ENCODE measurements around the gene CALML3. TPM values are rescaled to one million over a fixed set of nuclear protein-coding genes. Genes with fewer than 3 reads are reported as not detected.

CALML3 gene
- total and polyA plus RNA-seq, 2 of the 8 experiments (the other 6 are each of a cell fraction or from before 2014, with no cell fraction given) = not detected

GRCh38 chr10:5538892-5539651, 14.3 kb downstream of the CALML3 start:
- Histone ChIP-seq H3K4ac (replicated peaks; ENCODE audit: insufficient read length, low read depth, low read length) (no peak overlapping the region), H4K91ac (replicated peaks; ENCODE audit: insufficient read length, low read length) (no peak overlapping the region), H4K5ac (ENCODE audit: insufficient read length, low read depth, low read length) (no peak overlapping the region), H2AK5ac (ENCODE audit: low read depth, low read length) (no peak overlapping the region), H2BK15ac (ENCODE audit: low read length) (no peak overlapping the region), H2BK20ac (ENCODE audit: low read length) (no peak overlapping the region), H3K79me1 (ENCODE audit: low read depth, low read length) (no peaks in the 10 kb centered on the region), H3K79me2 (ENCODE audit: control insufficient read depth in 1 of 2, insufficient read depth in 2 of 2, low read length in 2 of 2) (no peaks in the 10 kb centered on the region), H3K14ac (ENCODE audit: insufficient read length) (no peak overlapping the region), H3K27me3 (replicated peaks in 1 of 4; ENCODE audit: control insufficient read depth in 3 of 4, extremely low read depth in 1 of 4, insufficient read depth in 3 of 4, low read length in 3 of 4) (no peaks in the 10 kb centered on the region), H3K56ac (replicated peaks; ENCODE audit: insufficient read length, low read depth, low read length) (no peak overlapping the region), H2BK12ac (ENCODE audit: low read depth, low read length) (no peak overlapping the region), H3K36me3 (ENCODE audit: control insufficient read depth in 2 of 4, insufficient read depth in 4 of 4, low read length in 3 of 4) (no peaks in the 10 kb centered on the region), H4K8ac (ENCODE audit: extremely low read depth, insufficient read depth, low read length) (no peak overlapping the region; the same call in 1 of the 2 replicates), H3K9me3 (ENCODE audit: insufficient read depth in 2 of 2, low read depth in 1 of 2, low read length in 1 of 2) (peaks cover 5 to 12% of the 10 kb centered on the region in 2 experiments; a peak in 2 of 4 replicates), H3K4me2 (ENCODE audit: insufficient read depth in 1 of 2, low read depth in 2 of 2, low read length in 2 of 2) (no peak overlapping the region), H3K4me3 (ENCODE audit: extremely low read depth in 1 of 4, insufficient read depth in 2 of 4, low read depth in 3 of 4, low read length in 4 of 4) (no peak overlapping the region), H4K20me1 (replicated peaks in 1 of 2; ENCODE audit: control insufficient read depth in 1 of 2, insufficient read depth in 2 of 2, low read length in 2 of 2) (no peaks in the 10 kb centered on the region), H3K23me2 (ENCODE audit: low read depth, low read length) (no peaks in the 10 kb centered on the region), H3K18ac (ENCODE audit: extremely low read depth, low read length) (no peak overlapping the region), H2AFZ (ENCODE audit: low read length) (peak overlapping the region; percentile 90; the same call in 1 of the 2 replicates), H3K4me1 (replicated peaks in 1 of 4; ENCODE audit: control insufficient read depth in 3 of 4, insufficient read depth in 4 of 4, low read length in 3 of 4) (no peaks in the 10 kb centered on the region), H2BK5ac (ENCODE audit: low read depth, low read length) (no peak overlapping the region), H3K23ac (ENCODE audit: insufficient read length) (no peak overlapping the region), H2BK120ac (replicated peaks; ENCODE audit: low read depth, low read length) (no peak overlapping the region), H3K27ac (ENCODE audit: low read depth, low read length) (no peak overlapping the region), H3K9ac (replicated peaks in 1 of 4; ENCODE audit: extremely low read depth in 1 of 4, low read depth in 3 of 4, low read length in 3 of 4) (no peak overlapping the region)
- POLR2A ChIA-PET (ENCODE audit: partially characterized antibody) = interaction anchor here (0.6 kb wide), 1 partner anchor 135 kb away, joined by 3 read pairs; no protein-coding TSS in a partner anchor
- WGBS, 2 experiments (ENCODE audit: extremely low coverage in 1 of 2, insufficient coverage in 1 of 2, insufficient read length in 1 of 2, insufficient replicate concordance in 2 of 2, low coverage in 1 of 2, low lambda C conversion rate in 2 of 2, missing lambda C conversion rate in 1 of 2) = 89% methylated on average over 19 of the region's 19 CpGs; no CpG with 5 or more reads in 1 of the 2 experiments
- FAIRE-seq (no peak), DNase-seq (ENCODE audit: low read depth in 1 of 2, low spot score in 2 of 2) (no peak)
- CTCF ChIA-PET (ENCODE audit: partially characterized antibody) = interaction anchor here (0.7 to 2.8 kb wide), 10 partner anchors 9 to 98 kb away, joined by 3 to 9 read pairs (median 4); no protein-coding TSS in a partner anchor
- TF ChIP-seq FOSL1 (IDR thresholded peaks at IDR 0.05; ENCODE audit: insufficient read depth, low read depth, low read length) (no peak), TAF7 (optimal IDR thresholded peaks at IDR 0.05; ENCODE audit: borderline replicate concordance, low read depth, low read length) (no peak), SP2 (IDR thresholded peaks at IDR 0.05; ENCODE audit: low read length) (no peak), BRCA1 (IDR thresholded peaks at IDR 0.05; ENCODE audit: low read depth, low read length) (no peak), SAP30 (IDR thresholded peaks at IDR 0.05; ENCODE audit: insufficient read depth, insufficient replicate concordance, low read length) (no peak), KDM1A (IDR thresholded peaks at IDR 0.05; ENCODE audit: borderline replicate concordance, low read length) (no peak), CEBPB (IDR thresholded peaks at IDR 0.05; ENCODE audit: low read depth, low read length) (no peak), GABPA (IDR thresholded peaks at IDR 0.05; ENCODE audit: borderline replicate concordance, insufficient read depth, low read length) (no peak), ASH2L (IDR thresholded peaks at IDR 0.05; ENCODE audit: low read length) (no peak), EZH2 (IDR thresholded peaks at IDR 0.05; ENCODE audit: low read depth, low read length, severe bottlenecking) (no peak), POLR2A (IDR thresholded peaks at IDR 0.05; ENCODE audit: control extremely low read depth in 1 of 2, low read depth in 2 of 2, low read length in 2 of 2) (no peak), BACH1 (IDR thresholded peaks at IDR 0.05; ENCODE audit: low read length) (no peak), SP1 (IDR thresholded peaks at IDR 0.05; ENCODE audit: low read depth, low read length) (no peak)

All from H1 (cell line).